Ecto neural progenitor cell (in vitro differentiated cells): ENCODE measurements around the gene ONECUT2.
"Not testable (repeated sequence)": the region's sequence is repeated elsewhere in the genome, so short reads cannot be mapped to it uniquely, and the experiment has no call there.

ENCODE experiments used
- DNase-seq: peaks from one replicate; pipeline ENCODE4 v3.0.0-alpha.2; 2018; ENCODE audit warnings: low spot score

The ONECUT2 gene

GRCh38 chr18:57434536-57435494 is at the start of gene ONECUT2:
Gene ONECUT2 (plus strand): TSS chr18:57435374. CDS start chr18:57435717, 343 bp downstream.
- peak; percentile 98 for DNase-seq

- DNase-seq = no peak
Observed at GRCh38 chr18:57389271-57389670, 45.9 kb upstream of the ONECUT2 start.

DNA sequence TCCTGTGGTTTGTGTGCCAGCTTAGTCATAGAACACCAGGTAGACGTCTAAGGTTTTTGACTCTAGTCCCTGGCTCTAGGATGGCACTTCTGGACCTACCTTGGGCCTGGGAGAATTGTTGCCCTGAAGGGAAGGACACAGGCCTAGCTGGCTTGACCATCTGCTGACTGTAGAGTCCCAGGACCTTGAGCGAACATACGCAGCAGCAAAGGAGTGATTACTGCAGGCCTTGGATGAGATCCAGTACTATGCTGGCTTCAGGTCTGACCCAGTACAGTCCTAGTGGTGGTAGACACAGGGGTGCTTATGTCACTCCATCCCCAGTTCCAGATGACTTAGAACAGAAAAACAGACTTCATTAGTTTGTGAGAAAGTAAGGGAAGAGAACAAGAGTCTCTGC is 45.1 kb upstream of the ONECUT2 start:
- no peak for DNase-seq

DNA sequence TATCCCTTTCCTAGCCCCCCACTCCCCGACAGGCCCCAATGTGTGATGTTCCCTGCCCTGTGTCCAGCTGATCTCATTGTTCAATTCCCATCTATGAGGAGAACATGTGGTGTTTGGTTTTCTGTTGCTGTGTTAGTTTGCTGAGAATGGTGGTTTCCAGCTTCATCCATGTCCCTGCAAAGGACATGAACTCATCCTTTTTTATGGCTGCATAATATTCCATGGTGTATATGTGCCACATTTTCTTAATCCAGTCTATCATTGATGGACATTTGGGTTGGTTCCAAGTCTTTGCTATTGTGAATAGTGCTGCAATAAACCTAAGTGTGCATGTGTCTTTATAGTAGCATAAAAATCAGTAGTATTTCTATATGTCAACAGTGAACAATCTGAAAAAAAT is 40.4 kb upstream of the ONECUT2 start:
- DNase-seq = not testable (repeated sequence)

DNA sequence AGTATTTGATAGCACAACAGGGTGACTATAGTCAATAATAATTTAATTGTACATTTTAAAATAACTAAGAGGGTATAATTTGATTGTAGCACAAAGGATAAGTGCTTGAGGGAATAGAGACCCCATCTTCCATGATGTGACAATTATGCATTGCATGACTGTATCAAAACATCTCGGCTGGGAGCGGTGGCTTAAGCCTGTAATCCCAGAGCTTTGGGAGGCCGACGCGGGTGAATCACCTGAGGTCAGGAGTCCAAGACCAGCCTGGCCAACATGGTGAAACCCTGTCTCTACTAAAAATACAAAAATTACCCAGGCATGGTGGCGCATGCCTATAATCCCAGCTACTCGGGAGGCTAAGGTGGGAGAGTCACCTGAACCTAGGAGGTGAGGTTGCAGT is 38.3 kb upstream of the ONECUT2 start:
- DNase-seq = not testable (repeated sequence)

GRCh38 chr18:57397440-57398132 is 37.6 kb upstream of the ONECUT2 start:
- no peak for DNase-seq

- DNase-seq = no peak
Observed at GRCh38 chr18:57404345-57404744, 30.8 kb upstream of the ONECUT2 start.

DNA sequence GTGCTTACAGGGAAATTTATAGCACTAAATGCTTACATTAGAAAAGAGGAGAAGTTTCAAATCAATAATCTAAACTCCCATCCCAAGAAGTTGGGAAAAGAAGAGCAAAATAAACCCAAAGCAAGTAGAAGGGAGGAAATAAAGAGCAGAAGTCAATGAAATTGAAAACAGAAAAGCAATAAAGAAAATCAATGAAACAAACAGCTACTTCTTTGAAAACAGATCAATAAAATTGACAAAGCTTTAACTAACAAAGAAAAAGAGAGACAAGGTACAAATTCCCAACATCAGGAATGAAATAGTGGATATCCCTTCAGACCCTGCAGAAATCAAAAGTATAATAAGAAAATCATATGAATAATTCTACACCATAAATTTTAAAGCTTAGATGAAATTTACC is 25.5 kb upstream of the ONECUT2 start:
- DNase-seq = no peak

DNA sequence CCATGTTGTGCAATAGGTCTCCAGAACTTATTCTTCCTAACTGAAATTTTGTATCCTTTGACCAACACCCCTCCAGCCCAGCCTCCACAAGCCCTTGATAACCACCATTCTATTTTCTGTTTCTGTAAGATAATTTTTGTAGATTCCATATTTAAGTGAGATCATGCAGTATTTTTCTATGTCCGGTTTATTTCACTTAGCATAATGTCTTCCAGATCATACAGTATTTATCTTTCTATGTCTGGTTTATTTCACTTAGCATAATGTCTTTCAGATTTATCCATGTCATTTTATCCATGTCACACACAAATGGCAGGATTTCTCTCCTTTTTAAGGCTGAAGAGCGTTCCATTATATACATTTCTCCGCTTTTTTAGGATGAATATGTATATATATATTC is 24.4 kb upstream of the ONECUT2 start:
- DNase-seq = no peak

DNA sequence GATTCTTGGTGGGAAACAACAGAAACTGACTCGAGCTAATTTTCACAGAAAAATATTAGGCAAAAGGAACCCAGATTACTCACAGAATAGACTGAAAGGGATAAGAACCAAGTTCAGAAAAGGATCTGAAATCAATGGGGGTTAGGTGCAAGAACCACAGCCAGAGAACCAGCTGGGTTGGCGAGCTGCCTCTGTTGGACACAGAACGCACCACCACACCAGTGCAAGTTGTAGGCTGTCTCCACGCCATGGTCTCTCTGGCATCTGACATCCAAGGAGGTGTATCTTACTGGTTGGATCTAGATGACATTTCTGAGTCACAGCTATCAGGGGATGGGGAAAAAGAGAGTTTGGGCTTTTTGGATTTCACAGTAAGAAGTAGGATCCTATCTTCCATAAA is 18.6 kb upstream of the ONECUT2 start:
- DNase-seq = no peak

- no peak for DNase-seq
Observed at GRCh38 chr18:57422313-57422872, 12.8 kb upstream of the ONECUT2 start.

DNA sequence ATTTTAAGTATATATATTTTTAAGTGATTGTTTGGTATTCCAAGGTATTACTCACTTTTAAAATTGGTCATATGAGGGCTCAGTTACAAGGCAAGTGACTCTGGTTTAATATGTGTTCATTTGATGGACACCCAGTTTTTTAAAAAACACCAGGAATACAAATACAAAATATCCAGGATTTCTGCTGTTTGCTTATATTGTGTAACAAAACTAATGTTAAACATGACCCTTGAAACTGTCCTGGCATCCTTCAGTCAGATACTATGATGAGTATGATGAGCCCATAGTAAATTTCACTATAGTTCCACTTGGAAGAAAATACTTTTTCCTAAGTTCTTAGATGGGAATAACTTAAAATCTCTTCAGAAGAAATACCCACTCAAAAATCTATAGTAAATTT is 11.4 kb upstream of the ONECUT2 start:
- DNase-seq = no peak

GRCh38 chr18:57425096-57425495 is 10.1 kb upstream of the ONECUT2 start:
- no peak for DNase-seq

GRCh38 chr18:57426187-57426586 is 9.0 kb upstream of the ONECUT2 start:
- no peak for DNase-seq

DNA sequence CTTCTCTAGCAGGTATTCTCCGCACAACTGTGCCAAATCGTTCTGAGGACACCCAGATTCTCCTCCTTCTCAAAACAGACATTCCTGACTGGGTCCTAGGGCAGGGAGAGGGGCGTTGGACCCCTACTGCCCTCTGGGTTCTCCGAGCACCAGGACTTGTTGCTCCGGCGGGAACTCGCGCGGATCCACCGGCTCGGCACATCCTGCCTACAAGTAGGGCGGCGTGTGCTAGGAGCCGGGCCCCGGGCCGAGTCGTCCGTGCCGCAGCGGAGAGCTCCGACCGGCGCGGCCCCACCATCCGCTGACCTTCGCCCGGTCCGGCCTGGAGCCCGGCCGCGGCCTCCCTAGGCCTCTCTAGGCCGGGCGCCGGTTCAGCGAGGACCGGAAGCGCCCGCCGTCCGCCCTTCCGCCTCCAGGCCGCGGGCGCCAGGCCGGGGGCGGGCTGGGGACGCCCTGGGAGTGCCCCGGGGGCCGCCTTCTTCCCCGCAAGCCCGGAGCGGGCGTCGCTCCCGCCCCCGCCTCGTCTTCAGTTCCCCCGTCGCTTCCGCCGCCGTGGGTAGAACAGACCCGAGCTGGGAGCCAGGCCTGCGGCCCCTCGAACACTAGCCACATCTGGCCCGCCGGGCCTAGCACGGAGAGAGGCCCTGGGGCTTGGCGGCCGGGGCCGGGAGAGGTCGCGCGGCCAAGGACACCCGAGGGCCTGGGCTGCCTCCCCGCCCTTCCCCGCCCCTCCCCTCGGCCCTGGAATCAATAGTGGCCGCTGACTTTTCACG is 7.6 kb upstream of the ONECUT2 start:
- DNase-seq = peak; percentile 72

DNA sequence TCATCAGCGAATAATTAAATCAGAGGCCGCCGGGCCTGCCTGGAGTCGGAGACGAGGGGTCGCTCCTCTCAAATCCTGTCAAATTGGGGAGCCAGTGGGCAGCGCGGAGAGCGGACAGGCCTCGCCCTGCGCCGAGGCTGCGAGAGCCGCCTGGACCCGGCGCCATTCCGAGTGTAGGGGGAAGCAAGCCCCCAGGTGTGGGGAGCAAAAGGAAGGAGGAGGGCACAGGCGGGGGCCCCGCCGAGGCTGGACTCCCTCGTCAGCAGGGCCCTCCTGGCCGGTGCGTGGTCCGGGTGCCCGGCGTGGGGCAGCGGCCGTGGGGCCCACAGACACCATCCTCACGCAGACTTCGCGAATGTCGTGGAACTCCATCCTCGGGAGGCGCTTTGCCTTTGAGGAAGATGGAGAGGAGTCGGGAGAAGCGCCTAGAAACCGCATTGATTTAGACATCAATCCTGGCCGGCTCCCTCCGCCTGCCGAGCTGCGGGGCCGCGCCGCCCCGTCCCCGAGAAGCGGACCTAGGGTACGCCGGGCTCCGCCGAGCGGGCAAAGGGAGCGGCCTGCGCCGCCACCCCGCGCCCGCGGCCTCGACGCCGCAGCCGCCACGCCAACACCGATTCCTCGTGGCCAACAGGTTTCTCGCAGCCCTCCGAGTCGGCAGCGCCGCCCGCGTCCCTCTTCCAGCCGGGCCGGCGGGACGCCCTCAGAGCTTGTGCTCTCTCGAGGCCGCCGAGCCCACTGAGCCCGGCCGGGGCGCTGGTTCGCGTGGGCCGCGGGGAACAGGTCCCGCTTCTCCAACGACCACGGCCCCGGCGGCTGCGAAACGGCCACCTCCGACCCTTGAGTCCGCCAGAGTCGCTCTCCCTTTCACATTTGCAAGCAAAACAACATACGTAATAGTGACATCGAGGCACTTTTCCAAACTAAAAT is 6.7 kb upstream of the ONECUT2 start:
- DNase-seq = peak; percentile 65

DNA sequence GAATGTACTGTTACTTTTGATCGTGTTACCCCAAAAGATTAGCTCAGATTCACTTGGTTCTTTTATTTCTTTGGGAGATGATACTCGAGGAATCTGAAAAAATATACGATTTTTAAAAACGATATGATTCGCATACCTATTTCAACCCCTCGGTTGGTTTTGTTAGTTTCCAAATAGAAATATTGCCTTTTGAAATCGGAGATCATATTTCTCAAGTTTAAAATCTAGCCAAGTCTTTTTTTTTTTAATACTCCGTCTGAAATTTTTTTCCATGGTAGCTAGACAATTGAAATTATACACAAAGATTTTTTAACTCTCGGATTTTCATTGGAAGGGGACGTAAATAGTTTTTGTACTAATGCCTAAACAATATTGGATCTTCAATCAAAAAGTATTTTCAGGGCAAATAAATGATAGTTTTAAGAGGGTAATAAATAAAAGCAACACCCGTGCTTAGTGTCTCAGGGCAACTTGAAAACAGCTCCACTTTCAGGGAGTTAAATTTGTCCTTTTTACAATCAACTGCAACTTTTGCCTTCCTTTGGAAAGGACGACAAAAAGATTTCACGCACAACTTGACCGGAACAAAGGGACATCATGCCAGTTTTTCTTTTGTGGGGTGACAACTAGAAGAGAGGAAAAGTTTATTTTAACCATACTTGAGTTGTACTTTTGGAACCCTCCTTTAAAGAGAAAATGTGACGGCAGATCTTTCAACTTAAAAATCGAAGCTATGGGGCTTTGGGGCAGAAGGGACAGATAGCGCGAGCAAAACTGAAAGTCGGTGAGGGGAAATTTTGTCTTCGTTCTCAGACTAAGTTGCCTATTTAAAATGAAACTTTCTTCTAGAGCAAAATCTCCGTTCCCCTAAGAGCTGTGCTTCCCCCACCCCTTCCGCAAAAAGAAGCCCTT is 5.8 kb upstream of the ONECUT2 start:
- no peak for DNase-seq

DNA sequence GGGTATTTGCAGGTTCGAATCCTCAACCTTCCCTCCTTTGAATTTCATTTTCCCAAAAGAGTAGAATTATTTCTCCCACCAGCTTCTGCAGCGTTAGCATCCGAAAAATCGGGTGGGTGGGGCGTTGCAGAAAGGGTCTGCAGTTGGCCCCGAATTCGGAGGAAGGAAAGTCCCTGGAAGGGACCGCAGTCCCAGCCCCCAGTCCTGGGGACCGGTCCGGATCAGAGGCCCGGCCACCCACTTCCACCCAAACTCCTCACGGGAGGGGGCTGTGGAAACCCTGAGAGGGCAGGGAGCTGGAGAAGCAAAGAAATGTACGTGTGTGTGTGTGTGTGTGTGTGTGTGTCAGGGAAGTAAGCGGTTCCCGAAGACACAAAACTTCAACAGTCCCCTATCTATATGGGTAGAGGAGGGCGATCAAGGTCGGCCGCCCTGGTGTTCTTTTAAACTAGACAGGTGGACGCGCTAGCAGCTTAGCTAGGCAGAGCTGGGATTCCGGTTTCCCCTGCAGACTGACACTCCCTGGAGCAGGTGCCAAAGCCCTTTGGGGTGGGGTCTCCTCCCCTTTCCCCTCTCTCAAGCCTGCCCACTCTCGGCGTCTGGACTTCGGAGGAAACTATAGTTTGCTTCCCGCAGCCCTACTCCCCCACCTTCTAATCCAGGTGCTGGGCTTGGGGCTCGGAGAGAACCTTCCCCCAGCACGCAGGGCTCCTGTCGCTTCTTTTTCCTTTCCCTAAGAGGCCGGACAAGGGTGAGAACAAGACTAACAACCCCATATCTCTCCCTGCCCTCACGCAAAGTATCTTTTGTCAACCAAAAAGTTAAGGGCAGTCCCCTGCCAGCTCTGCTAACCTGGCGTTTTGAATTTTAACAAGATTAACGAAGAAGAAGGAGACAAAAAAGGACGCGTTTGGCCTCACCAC is 4.8 kb upstream of the ONECUT2 start:
- peak; percentile 54 for DNase-seq

DNA sequence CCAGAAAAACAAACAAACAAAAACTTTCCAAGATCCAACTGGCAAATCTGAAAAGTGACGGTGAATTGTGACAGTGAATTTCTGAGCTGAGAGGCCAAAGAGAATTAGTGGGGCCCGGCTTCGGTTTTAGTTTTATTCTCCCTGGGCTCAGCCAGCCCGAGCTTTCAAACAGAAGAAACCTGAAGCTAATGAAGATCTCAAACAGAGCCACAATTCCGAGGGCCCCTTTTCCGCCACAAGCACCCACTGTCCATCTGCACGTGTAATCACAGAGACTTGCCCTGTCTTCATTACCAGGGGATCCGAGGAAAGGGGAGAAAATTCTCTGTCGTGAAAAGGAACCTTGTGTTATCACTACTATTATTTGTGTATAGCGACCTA is 4.2 kb upstream of the ONECUT2 start:
- no peak for DNase-seq
